ENCODE measurements around the gene RASGRF1. TPM values are rescaled to one million over a fixed set of nuclear protein-coding genes. Genes with fewer than 3 reads are reported as not detected.
"Not testable (repeated sequence)": the region's sequence is repeated elsewhere in the genome, so short reads cannot be mapped to it uniquely, and the experiment has no call there.

Gene RASGRF1
- total and polyA plus RNA-seq, 4 donors, result 0.13 to 0.15 TPM; not detected in 2

DNA sequence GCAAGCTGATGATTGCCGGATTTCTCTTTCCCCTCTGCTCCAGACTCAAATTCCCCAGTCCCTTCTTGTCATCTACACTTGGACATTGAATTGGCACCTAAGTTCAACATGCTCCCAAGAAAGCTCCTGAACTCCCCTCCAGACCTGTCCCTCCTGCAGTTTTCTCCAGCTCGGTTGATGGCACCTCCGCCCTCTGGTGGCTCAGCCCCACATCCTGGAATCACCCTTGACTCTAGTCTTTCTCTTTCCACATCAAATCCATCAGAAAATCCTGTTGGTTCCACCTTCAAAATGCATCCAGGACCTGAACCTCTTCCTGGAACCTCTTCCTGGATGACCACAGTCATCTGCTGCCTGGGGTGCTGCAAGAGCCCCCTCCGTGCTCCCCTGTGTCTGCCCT is 60.1 kb downstream of the RASGRF1 start:
- intact Hi-C loops (cut with DNase I), result no loop called here
- no peak for ATAC-seq (ENCODE audit: low FRiP score)
- 93 to 97% methylated on average over 4 of the region's 4 CpGs for WGBS, 2 donors
- Histone ChIP-seq H3K27me3 (ENCODE audit: control insufficient read depth in 1 of 2, insufficient read depth in 2 of 2, low read length in 1 of 2) (no peaks in the 10 kb centered on the region), H3K27ac (ENCODE audit: low read depth in 1 of 2, low read length in 2 of 2) (no peak overlapping the region), H3K4me3 (ENCODE audit: low read length in 2 of 2) (no peak overlapping the region), H3K4me1 (ENCODE audit: control insufficient read depth in 1 of 2, insufficient read depth in 2 of 2, low read length in 2 of 2) (no peaks in the 10 kb centered on the region), H3K36me3 (ENCODE audit: control insufficient read depth in 1 of 2, insufficient read depth in 2 of 2, low read length in 1 of 2) (no peaks in the 10 kb centered on the region), H3K9me3 (ENCODE audit: control insufficient read depth, low read length) (no peaks in the 10 kb centered on the region)
- no peak for DNase-seq

DNA sequence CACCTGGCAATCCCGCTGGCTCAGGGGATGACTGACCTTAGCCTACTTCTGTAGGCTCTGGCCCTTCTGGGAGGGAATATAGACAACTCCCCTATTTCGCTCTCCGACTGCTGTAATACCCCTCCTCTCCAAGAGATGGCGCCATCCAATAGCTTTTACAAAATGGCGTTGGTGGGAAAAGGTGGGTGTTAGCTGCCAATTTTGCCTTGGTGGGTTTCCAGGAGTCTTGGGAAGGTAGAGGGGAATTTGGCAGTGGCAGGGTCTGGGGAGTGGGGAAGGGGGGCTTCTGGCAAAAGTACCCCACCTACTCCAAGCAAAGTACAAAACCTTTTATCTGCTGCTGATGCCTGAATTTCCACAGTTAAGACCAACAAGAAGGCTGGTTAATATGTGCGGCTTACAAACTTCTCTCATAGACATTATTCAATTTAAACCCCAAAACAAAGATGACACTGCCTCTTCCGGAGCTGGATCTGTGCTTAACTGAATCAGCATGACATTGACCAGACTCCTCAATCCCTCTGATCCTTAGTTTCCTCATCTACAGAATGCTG is 62.1 kb downstream of the RASGRF1 start:
- WGBS, 2 donors, result 35 to 42% methylated on average over 7 of the region's 7 CpGs
- intact Hi-C loops (cut with DNase I), result loop anchor here in 1 of 2 donors (2.0 kb wide), 1 partner anchor 156 kb away; no protein-coding TSS in a partner anchor
- DNase-seq, result peak; percentile 38

DNA sequence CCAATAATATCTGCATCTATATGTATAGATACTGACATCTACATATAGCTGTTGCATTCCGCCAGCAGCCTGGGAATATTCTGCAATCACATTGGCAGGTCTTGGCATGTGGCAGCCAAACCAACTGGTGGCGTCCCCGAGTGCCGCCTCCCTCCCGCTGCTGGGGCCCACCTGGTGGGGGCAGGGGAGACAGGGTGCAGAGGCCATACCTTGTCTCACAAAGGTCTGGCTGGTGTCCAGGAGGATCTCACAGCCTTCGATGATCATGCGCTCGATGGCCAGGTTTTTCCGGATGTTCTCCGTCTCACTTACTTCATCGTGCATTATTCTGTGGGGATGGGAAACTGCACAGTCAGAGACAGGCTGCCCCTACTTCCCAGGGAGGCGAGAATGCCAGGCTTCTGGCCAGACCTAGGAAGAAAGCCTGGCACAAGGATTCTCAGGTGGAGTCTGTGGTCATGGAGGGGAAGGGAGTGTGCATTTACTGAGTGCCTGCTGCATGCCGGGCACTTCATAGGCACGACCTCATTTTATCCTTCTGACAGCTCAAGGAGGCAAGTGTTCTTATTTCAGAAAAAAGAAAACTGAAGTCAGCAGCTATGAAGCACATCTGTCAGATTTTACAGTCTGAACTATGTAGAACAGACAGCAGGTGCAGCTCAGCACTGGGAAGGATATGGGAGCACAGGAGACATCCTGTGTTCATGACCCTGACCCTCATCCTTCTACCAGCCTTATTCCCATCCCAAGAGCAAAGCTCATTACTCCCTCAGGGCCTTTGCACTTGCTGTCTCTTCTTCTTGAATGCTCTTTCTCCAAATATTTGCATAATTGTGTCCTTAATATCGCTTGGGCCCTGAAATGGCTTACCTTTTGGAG is 62.8 kb downstream of the RASGRF1 start:
- no peaks in the 10 kb centered on the region for H3K9me3 ChIP-seq (ENCODE audit: control insufficient read depth, low read length)
- intact Hi-C loops (cut with DNase I), result loop anchor here in 1 of 2 donors (2.0 kb wide), 1 partner anchor 157 kb away; no protein-coding TSS in a partner anchor
- no peaks in the 10 kb centered on the region for H3K27me3 ChIP-seq (ENCODE audit: control insufficient read depth in 1 of 2, insufficient read depth in 2 of 2, low read length in 1 of 2)
- H3K36me3 ChIP-seq (ENCODE audit: control insufficient read depth in 1 of 2, insufficient read depth in 2 of 2, low read length in 1 of 2), result no peaks in the 10 kb centered on the region
- H3K27ac ChIP-seq (ENCODE audit: low read depth in 1 of 2, low read length in 2 of 2), result no peak overlapping the region
- no peak overlapping the region for H3K4me3 ChIP-seq (ENCODE audit: low read length in 2 of 2)
- WGBS, 2 donors, result 76 to 78% methylated on average over 15 of the region's 15 CpGs
- ATAC-seq (ENCODE audit: low FRiP score), result no peak
- DNase-seq, result peak; percentile 30 to 35
- no peaks in the 10 kb centered on the region for H3K4me1 ChIP-seq (ENCODE audit: control insufficient read depth in 1 of 2, insufficient read depth in 2 of 2, low read length in 2 of 2)

More for the DNA sequence above, 62.1 kb downstream of the RASGRF1 start:
- Histone ChIP-seq H3K4me3 (ENCODE audit: low read length in 2 of 2) (no peak overlapping the region), H3K4me1 (ENCODE audit: control insufficient read depth in 1 of 2, insufficient read depth in 2 of 2, low read length in 2 of 2) (no peaks in the 10 kb centered on the region), H3K27me3 (ENCODE audit: control insufficient read depth in 1 of 2, insufficient read depth in 2 of 2, low read length in 1 of 2) (no peaks in the 10 kb centered on the region), H3K36me3 (ENCODE audit: control insufficient read depth in 1 of 2, insufficient read depth in 2 of 2, low read length in 1 of 2) (no peaks in the 10 kb centered on the region), H3K27ac (ENCODE audit: low read depth in 1 of 2, low read length in 2 of 2) (no peak overlapping the region), H3K9me3 (ENCODE audit: control insufficient read depth, low read length) (no peaks in the 10 kb centered on the region)
- no peak for ATAC-seq (ENCODE audit: low FRiP score)

DNA sequence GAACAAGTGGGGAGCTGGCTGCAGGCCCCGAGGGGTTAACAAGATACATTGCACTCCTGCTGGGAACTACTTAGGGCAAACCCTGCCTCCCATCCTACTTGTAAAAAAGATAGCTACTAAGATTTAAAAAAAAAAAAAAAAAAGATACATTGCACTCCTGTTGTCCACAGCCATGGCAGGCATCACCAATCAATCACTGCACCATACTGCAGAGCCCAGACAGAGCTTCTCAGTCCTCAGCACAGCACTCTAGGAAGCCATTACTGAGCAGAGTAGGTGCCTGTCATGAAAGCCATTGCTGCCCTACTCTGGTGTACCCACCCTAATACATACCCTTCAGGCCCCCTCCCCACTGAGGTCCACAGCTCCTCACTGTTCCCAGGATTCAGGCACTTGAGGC is 64.8 kb downstream of the RASGRF1 start:
- no peak overlapping the region for H3K4me3 ChIP-seq (ENCODE audit: low read length in 2 of 2)
- no peak overlapping the region for H3K27ac ChIP-seq (ENCODE audit: low read depth in 1 of 2, low read length in 2 of 2)
- no peaks in the 10 kb centered on the region for H3K9me3 ChIP-seq (ENCODE audit: control insufficient read depth, low read length)
- ATAC-seq (ENCODE audit: low FRiP score), result no peak
- intact Hi-C loops (cut with DNase I), result no loop called here
- 93 to 94% methylated on average over 1 of the region's 1 CpG for WGBS, 2 donors
- H3K27me3 ChIP-seq (ENCODE audit: control insufficient read depth in 1 of 2, insufficient read depth in 2 of 2, low read length in 1 of 2), result no peaks in the 10 kb centered on the region
- DNase-seq, result peak in 1 of 2 donors; percentile 32
- no peaks in the 10 kb centered on the region for H3K36me3 ChIP-seq (ENCODE audit: control insufficient read depth in 1 of 2, insufficient read depth in 2 of 2, low read length in 1 of 2)
- no peaks in the 10 kb centered on the region for H3K4me1 ChIP-seq (ENCODE audit: control insufficient read depth in 1 of 2, insufficient read depth in 2 of 2, low read length in 2 of 2)

DNA sequence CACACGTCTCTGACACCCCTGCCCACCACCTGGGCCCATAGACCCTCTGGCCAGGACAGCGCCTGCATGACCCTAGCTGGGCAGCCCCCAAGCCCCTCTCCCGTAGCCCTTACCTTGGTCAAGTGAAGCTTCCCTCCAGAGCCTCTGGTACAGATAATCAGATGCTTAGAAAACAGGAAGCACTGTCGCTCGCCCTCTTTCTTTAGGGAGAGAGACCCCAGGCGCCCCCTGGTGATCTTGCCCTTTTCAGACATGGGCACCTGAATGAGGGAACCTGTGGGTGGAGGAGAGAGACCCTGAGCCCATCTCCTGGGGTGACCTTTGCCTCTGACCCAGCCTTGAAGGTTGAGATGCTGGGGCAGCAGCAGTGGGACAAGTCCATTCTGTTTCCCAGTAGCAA is 65.4 kb downstream of the RASGRF1 start:
- WGBS, 2 donors, result 80 to 87% methylated on average over 6 of the region's 6 CpGs
- no peak for ATAC-seq (ENCODE audit: low FRiP score)
- no peaks in the 10 kb centered on the region for H3K9me3 ChIP-seq (ENCODE audit: control insufficient read depth, low read length)
- peak; percentile 40 to 63 for DNase-seq
- no peaks in the 10 kb centered on the region for H3K36me3 ChIP-seq (ENCODE audit: control insufficient read depth in 1 of 2, insufficient read depth in 2 of 2, low read length in 1 of 2)
- intact Hi-C loops (cut with DNase I), result no loop called here
- H3K27ac ChIP-seq (ENCODE audit: low read depth in 1 of 2, low read length in 2 of 2), result no peak overlapping the region
- H3K4me1 ChIP-seq (ENCODE audit: control insufficient read depth in 1 of 2, insufficient read depth in 2 of 2, low read length in 2 of 2), result no peaks in the 10 kb centered on the region
- no peaks in the 10 kb centered on the region for H3K27me3 ChIP-seq (ENCODE audit: control insufficient read depth in 1 of 2, insufficient read depth in 2 of 2, low read length in 1 of 2)
- H3K4me3 ChIP-seq (ENCODE audit: low read length in 2 of 2), result no peak overlapping the region

- H3K36me3 ChIP-seq (ENCODE audit: control insufficient read depth in 1 of 2, insufficient read depth in 2 of 2, low read length in 1 of 2); DNase-seq; H3K4me1 ChIP-seq (ENCODE audit: control insufficient read depth in 1 of 2, insufficient read depth in 2 of 2, low read length in 2 of 2); H3K27me3 ChIP-seq (ENCODE audit: control insufficient read depth in 1 of 2, insufficient read depth in 2 of 2, low read length in 1 of 2); H3K4me3 ChIP-seq (ENCODE audit: low read length in 2 of 2); intact Hi-C loops (cut with DNase I); H3K27ac ChIP-seq (ENCODE audit: low read depth in 1 of 2, low read length in 2 of 2); H3K9me3 ChIP-seq (ENCODE audit: control insufficient read depth, low read length); ATAC-seq (ENCODE audit: low FRiP score): not testable (repeated sequence)
Measured at GRCh38 chr15:79024493-79024892, 66.1 kb downstream of the RASGRF1 start.

- ATAC-seq (ENCODE audit: low FRiP score), result no peak
- no peaks in the 10 kb centered on the region for H3K9me3 ChIP-seq (ENCODE audit: control insufficient read depth, low read length)
- no peaks in the 10 kb centered on the region for H3K36me3 ChIP-seq (ENCODE audit: control insufficient read depth in 1 of 2, insufficient read depth in 2 of 2, low read length in 1 of 2)
- 94 to 100% methylated on average over 1 of the region's 1 CpG for WGBS, 2 donors
- H3K27me3 ChIP-seq (ENCODE audit: control insufficient read depth in 1 of 2, insufficient read depth in 2 of 2, low read length in 1 of 2), result no peaks in the 10 kb centered on the region
- intact Hi-C loops (cut with DNase I), result no loop called here
- no peak overlapping the region for H3K4me3 ChIP-seq (ENCODE audit: low read length in 2 of 2)
- DNase-seq, result no peak
- no peak overlapping the region for H3K27ac ChIP-seq (ENCODE audit: low read depth in 1 of 2, low read length in 2 of 2)
- no peaks in the 10 kb centered on the region for H3K4me1 ChIP-seq (ENCODE audit: control insufficient read depth in 1 of 2, insufficient read depth in 2 of 2, low read length in 2 of 2)
Measured at GRCh38 chr15:79023918-79024317, 66.7 kb downstream of the RASGRF1 start.

- H3K9me3 ChIP-seq (ENCODE audit: control insufficient read depth, low read length), result no peaks in the 10 kb centered on the region
- intact Hi-C loops (cut with DNase I), result no loop called here
- WGBS, 2 donors, result 50 to 83% methylated on average over 1 to 2 of the region's 2 CpGs
- no peak overlapping the region for H3K27ac ChIP-seq (ENCODE audit: low read depth in 1 of 2, low read length in 2 of 2)
- H3K36me3 ChIP-seq (ENCODE audit: control insufficient read depth in 1 of 2, insufficient read depth in 2 of 2, low read length in 1 of 2), result no peaks in the 10 kb centered on the region
- H3K27me3 ChIP-seq (ENCODE audit: control insufficient read depth in 1 of 2, insufficient read depth in 2 of 2, low read length in 1 of 2), result no peaks in the 10 kb centered on the region
- no peak overlapping the region for H3K4me3 ChIP-seq (ENCODE audit: low read length in 2 of 2)
- ATAC-seq (ENCODE audit: low FRiP score) (no peak), DNase-seq (peak in 1 of 2 donors; percentile 45)
- no peaks in the 10 kb centered on the region for H3K4me1 ChIP-seq (ENCODE audit: control insufficient read depth in 1 of 2, insufficient read depth in 2 of 2, low read length in 2 of 2)
Measured at GRCh38 chr15:79023546-79023890, 67.1 kb downstream of the RASGRF1 start.

DNA sequence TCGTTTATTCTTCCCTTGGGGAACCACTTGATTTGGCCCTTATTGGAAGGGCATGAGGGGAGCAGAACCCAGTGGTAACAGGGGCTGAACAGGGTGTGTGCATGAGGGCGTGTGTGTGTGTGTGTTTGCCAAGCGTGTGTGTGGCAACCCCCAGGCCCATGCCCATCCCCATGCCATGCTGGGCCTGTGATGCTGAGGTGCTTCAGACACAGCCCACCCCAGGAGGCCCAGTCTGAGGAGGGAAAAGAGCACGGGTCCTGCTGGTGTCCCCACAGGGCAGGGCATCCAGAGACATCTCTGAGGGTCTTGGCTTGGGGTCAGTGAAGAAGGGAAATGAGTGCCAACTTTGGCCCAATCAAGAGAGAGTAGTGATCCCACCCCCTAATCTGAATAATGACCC is 71.6 kb downstream of the RASGRF1 start:
- Histone ChIP-seq H3K36me3 (ENCODE audit: control insufficient read depth in 1 of 2, insufficient read depth in 2 of 2, low read length in 1 of 2) (no peaks in the 10 kb centered on the region), H3K4me1 (ENCODE audit: control insufficient read depth in 1 of 2, insufficient read depth in 2 of 2, low read length in 2 of 2) (no peaks in the 10 kb centered on the region), H3K27me3 (ENCODE audit: control insufficient read depth in 1 of 2, insufficient read depth in 2 of 2, low read length in 1 of 2) (no peaks in the 10 kb centered on the region), H3K9me3 (ENCODE audit: control insufficient read depth, low read length) (no peaks in the 10 kb centered on the region), H3K27ac (ENCODE audit: low read depth in 1 of 2, low read length in 2 of 2) (no peak overlapping the region), H3K4me3 (ENCODE audit: low read length in 2 of 2) (no peak overlapping the region)
- ATAC-seq (ENCODE audit: low FRiP score) (no peak), DNase-seq (peak; percentile 28 to 37)
- WGBS, 2 donors, result 66 to 77% methylated on average over 4 of the region's 4 CpGs
- intact Hi-C loops (cut with DNase I), result no loop called here

Measured in aorta (tissue), 5 donors.